Panc1 (cell line): ENCODE measurements around the gene EYS. TPM values are rescaled to one million over a fixed set of nuclear protein-coding genes. Genes with fewer than 3 reads are reported as not detected.

Experiments used
- ATAC-seq: fragments of 200-7000 bp; cut with Tn5 transposase; 2 replicates; pipeline ENCODE4 v1.9.1; 2020; ENCODE audit warnings: mild to moderate bottlenecking, moderate library complexity
- BruUV-seq: library from RNA; stranded (reverse); fragments of 400-500 nt; replicated peaks from 2 replicates; lab custom pipeline; 2021; lab: Mats Ljungman, UMichigan
- CTCF ChIA-PET: fragments of 300-600 bp; sonication (Branson Sonifier 250); formaldehyde crosslinking; loops from one replicate; lab custom pipeline; 2022; ENCODE audit warnings: antibody characterized with exemption; lab: Charles Lee
- POLR2A ChIA-PET: fragments of 300-600 bp; sonication (Branson Sonifier 250); formaldehyde crosslinking; loops from one replicate; lab custom pipeline; 2022; ENCODE audit warnings: antibody characterized with exemption; lab: Charles Lee
- DNase-seq: peaks from one replicate; pipeline ENCODE4 v3.0.0-alpha.2; 2010; ENCODE audit warnings: low read depth, low spot score
- H3K27ac ChIP-seq: 2 replicates; pipeline ENCODE4 v1.5.1; 2011; ENCODE audit warnings: mild to moderate bottlenecking, low read length, inconsistent platforms
- H3K27me3 ChIP-seq: fragments of 200-500 bp; sonication (Bioruptor generic); 2 replicates; pipeline ENCODE4 v1.6.0; 2014; ENCODE audit warnings: low read length, inconsistent platforms; ENCODE audit not compliant: control insufficient read depth, insufficient read depth
- H3K36me3 ChIP-seq: fragments of 200-500 bp; sonication (Bioruptor generic); 2 replicates; pipeline ENCODE4 v1.5.1; 2014; ENCODE audit warnings: inconsistent platforms, mild to moderate bottlenecking, low read length, moderate library complexity; ENCODE audit not compliant: control insufficient read depth, insufficient read depth
- H3K4me1 ChIP-seq: 2 replicates; pipeline ENCODE4 v1.5.1; 2011; ENCODE audit warnings: inconsistent platforms, mild to moderate bottlenecking, low read length, moderate library complexity; ENCODE audit not compliant: control insufficient read depth, insufficient read depth
- H3K4me3 ChIP-seq, 2 experiments: 2 replicates each; pipeline ENCODE4 v1.5.1; 2011 to 2012; ENCODE audit warnings: low read depth in 2 of 2, low read length in 2 of 2, mild to moderate bottlenecking in 2 of 2, inconsistent platforms in 1 of 2, moderate library complexity in 1 of 2
- H3K9me3 ChIP-seq: fragments of 200-500 bp; sonication (Bioruptor generic); 2 replicates; pipeline ENCODE4 v1.5.1; 2014; ENCODE audit warnings: low read depth, mild to moderate bottlenecking, inconsistent platforms, low read length, moderate library complexity; ENCODE audit not compliant: control insufficient read depth, insufficient read depth
- POLR2AphosphoS5 ChIP-seq: IDR thresholded peaks from 2 replicates; pipeline ENCODE4 v1.6.1; 2012; ENCODE audit warnings: mild to moderate bottlenecking, low read depth, low read length, moderate library complexity
- SIN3A ChIP-seq: IDR thresholded peaks from 2 replicates; pipeline ENCODE4 v1.6.1; 2012; ENCODE audit warnings: low read depth, mild to moderate bottlenecking, low read length, moderate library complexity, borderline replicate concordance; ENCODE audit not compliant: insufficient read depth
- TCF7L2 ChIP-seq: IDR thresholded peaks from 2 replicates; pipeline ENCODE4 v1.6.1; 2011; ENCODE audit warnings: mild to moderate bottlenecking, low read depth, low read length, inconsistent platforms
- in situ Hi-C: cut with HindIII; loops from 2 replicates; pipeline ENCODE4 v1.10.0; 2016; ENCODE audit warnings: low sequenced_read_pairs, low pct_unique_long_range_greater_than_20kb
- intact Hi-C: fragments of 100-400 bp; cut with micrococcal nuclease; formaldehyde crosslinking; loops from one replicate; pipeline ENCODE4 v1.10.0; 2022; ENCODE audit not compliant: unreplicated experiment
- total RNA-seq: library from RNA; stranded (reverse); gene quantifications from one replicate; pipeline ENCODE4 v1.2.1, GENCODE V29; 2021; ENCODE audit not compliant: unreplicated experiment
- TF ChIP-seq, protein P1 (sequence below): fragments of 450-650 bp; IDR thresholded peaks from 2 replicates; pipeline ENCODE4 v1.5.1; 2017; ENCODE audit warnings: mild to moderate bottlenecking
- TF ChIP-seq, protein P2 (sequence below), 2 experiments: IDR thresholded peaks; 2 replicates each; pipeline ENCODE4 v1.6.1; 2011 to 2012; ENCODE audit warnings: low read depth in 2 of 2, control low read depth in 1 of 2, low read length in 1 of 2, mild to moderate bottlenecking in 1 of 2, moderate library complexity in 1 of 2; ENCODE audit not compliant: insufficient read depth in 1 of 2

The EYS gene
- total RNA-seq, 1 experiment from 2014 or later = not detected

DNA sequence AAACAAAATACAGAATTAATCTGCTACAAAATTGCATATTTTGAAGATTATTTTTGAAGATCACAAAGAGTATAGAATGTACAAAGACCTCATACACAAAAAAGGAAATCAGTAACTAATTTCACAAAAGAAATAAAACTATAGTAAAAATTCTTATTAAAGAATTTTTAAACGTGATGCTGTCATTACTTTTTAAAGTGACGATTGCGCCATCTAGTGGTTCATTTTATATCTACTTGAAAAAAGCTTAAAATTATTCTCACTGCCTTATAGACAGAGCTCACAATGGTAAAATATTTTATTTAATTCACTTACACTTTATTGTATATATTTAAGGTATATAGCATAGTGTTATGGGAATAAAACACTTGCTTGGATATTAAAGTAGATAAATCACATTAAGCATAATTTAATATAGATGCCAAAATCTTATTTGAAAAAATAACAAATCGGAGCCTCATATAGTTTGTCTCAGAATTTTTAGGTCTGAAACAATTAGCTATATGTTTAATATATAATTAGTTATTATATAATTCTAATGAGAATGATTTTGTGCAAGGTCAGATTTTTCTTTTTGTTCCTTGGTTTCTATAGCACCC lies 1942.6 kb downstream of the EYS start:
- no peak overlapping the region for H3K4me3 ChIP-seq
- H3K36me3 ChIP-seq = no peaks in the 10 kb centered on the region
- peak; percentile 10 for DNase-seq
- no peak overlapping the region for H3K27ac ChIP-seq
- CTCF ChIA-PET = interaction anchor here (0.6 to 1.6 kb wide), 7 partner anchors 25 to 861 kb away, joined by 3 to 20 read pairs (median 5); no protein-coding TSS in a partner anchor
- intact Hi-C loops (loop anchor here (2.0 to 5.0 kb wide), 2 partner anchors 166 to 412 kb away; no protein-coding TSS in a partner anchor), in situ Hi-C loops (no loop called here)
- H3K4me1 ChIP-seq = no peaks in the 10 kb centered on the region
- peaks cover 2% of the 10 kb centered on the region; the same call in 1 of the 2 replicates for H3K27me3 ChIP-seq
- TF ChIP-seq POLR2AphosphoS5 (no peak), SIN3A (no peak)
- TF ChIP-seq, protein P1, sequence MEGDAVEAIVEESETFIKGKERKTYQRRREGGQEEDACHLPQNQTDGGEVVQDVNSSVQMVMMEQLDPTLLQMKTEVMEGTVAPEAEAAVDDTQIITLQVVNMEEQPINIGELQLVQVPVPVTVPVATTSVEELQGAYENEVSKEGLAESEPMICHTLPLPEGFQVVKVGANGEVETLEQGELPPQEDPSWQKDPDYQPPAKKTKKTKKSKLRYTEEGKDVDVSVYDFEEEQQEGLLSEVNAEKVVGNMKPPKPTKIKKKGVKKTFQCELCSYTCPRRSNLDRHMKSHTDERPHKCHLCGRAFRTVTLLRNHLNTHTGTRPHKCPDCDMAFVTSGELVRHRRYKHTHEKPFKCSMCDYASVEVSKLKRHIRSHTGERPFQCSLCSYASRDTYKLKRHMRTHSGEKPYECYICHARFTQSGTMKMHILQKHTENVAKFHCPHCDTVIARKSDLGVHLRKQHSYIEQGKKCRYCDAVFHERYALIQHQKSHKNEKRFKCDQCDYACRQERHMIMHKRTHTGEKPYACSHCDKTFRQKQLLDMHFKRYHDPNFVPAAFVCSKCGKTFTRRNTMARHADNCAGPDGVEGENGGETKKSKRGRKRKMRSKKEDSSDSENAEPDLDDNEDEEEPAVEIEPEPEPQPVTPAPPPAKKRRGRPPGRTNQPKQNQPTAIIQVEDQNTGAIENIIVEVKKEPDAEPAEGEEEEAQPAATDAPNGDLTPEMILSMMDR = no peak; the same call in 1 of the 2 replicates
- H3K9me3 ChIP-seq = no peaks in the 10 kb centered on the region
- ATAC-seq = no peak
- no TSS peak for BruUV-seq
- POLR2A ChIA-PET = no interaction called here

DNA sequence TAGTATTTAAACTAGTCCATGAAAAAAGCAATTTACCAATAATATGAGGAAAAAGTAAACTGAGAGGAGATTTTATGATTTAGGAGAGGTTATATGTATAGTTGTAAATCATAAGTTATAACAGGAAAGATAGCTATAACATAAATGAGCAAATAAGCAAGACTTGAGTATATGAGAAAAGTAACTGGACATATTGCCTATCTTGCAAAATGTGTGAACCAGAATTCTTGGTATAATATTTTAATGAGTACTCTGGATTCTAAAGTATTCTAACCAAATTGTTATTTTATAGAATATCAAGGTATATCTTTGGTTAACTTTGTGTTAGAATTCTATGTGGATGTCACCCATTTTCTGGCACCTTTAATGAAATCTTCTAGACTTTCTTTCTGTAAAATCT lies 1946.8 kb downstream of the EYS start:
- Histone ChIP-seq H3K4me3 (no peak overlapping the region), H3K27ac (no peak overlapping the region), H3K4me1 (no peaks in the 10 kb centered on the region), H3K36me3 (no peaks in the 10 kb centered on the region), H3K9me3 (no peaks in the 10 kb centered on the region), H3K27me3 (peaks cover 2% of the 10 kb centered on the region; the same call in 1 of the 2 replicates)
- POLR2A ChIA-PET = no interaction called here
- TF ChIP-seq, protein P1 = no peak
- TF ChIP-seq SIN3A (no peak), POLR2AphosphoS5 (no peak), TCF7L2 (no peak)
- TF ChIP-seq, protein P2, sequence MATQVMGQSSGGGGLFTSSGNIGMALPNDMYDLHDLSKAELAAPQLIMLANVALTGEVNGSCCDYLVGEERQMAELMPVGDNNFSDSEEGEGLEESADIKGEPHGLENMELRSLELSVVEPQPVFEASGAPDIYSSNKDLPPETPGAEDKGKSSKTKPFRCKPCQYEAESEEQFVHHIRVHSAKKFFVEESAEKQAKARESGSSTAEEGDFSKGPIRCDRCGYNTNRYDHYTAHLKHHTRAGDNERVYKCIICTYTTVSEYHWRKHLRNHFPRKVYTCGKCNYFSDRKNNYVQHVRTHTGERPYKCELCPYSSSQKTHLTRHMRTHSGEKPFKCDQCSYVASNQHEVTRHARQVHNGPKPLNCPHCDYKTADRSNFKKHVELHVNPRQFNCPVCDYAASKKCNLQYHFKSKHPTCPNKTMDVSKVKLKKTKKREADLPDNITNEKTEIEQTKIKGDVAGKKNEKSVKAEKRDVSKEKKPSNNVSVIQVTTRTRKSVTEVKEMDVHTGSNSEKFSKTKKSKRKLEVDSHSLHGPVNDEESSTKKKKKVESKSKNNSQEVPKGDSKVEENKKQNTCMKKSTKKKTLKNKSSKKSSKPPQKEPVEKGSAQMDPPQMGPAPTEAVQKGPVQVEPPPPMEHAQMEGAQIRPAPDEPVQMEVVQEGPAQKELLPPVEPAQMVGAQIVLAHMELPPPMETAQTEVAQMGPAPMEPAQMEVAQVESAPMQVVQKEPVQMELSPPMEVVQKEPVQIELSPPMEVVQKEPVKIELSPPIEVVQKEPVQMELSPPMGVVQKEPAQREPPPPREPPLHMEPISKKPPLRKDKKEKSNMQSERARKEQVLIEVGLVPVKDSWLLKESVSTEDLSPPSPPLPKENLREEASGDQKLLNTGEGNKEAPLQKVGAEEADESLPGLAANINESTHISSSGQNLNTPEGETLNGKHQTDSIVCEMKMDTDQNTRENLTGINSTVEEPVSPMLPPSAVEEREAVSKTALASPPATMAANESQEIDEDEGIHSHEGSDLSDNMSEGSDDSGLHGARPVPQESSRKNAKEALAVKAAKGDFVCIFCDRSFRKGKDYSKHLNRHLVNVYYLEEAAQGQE (IDR thresholded peaks at IDR 0.05; ENCODE audit: insufficient read depth in 1 of 2, low read depth in 2 of 2, low read length in 1 of 2) = no peak
- DNase-seq = no peak
- CTCF ChIA-PET = no interaction called here
- ATAC-seq = no peak
- intact Hi-C loops = loop anchor here (5.0 kb wide), 1 partner anchor 408 kb away; no protein-coding TSS in a partner anchor
- BruUV-seq = no TSS peak
- in situ Hi-C loops = no loop called here
